HEK293 (cell line): ENCODE results near the gene ABCA7.

Experiments
- BCL11A ChIP-seq: fragments of 450-650 bp; formaldehyde crosslinking; IDR thresholded peaks from 2 replicates; pipeline ENCODE4 v1.5.1; 2016; ENCODE audit warnings: low read depth, missing biosample characterization, missing genetic modification characterization
- MYNN ChIP-seq: fragments of 450-650 bp; formaldehyde crosslinking; IDR thresholded peaks from 2 replicates; pipeline ENCODE4 v1.5.1; 2016; ENCODE audit warnings: missing biosample characterization, missing genetic modification characterization, borderline replicate concordance
- SCRT1 ChIP-seq: fragments of 450-650 bp; formaldehyde crosslinking; IDR thresholded peaks from 2 replicates; pipeline ENCODE4 v1.5.1; 2016; ENCODE audit warnings: missing biosample characterization, missing genetic modification characterization, borderline replicate concordance
- SP2 ChIP-seq: fragments of 450-650 bp; formaldehyde crosslinking; IDR thresholded peaks from 2 replicates; pipeline ENCODE4 v1.5.1; 2016; ENCODE audit warnings: missing biosample characterization, missing genetic modification characterization
- YY1 ChIP-seq: fragments of 450-650 bp; formaldehyde crosslinking; IDR thresholded peaks from 2 replicates; pipeline ENCODE4 v1.5.1; 2018; ENCODE audit warnings: missing biosample characterization, missing genetic modification characterization
- YY2 ChIP-seq: fragments of 450-650 bp; formaldehyde crosslinking; IDR thresholded peaks from 2 replicates; pipeline ENCODE4 v1.5.1; 2016; ENCODE audit warnings: missing biosample characterization, missing genetic modification characterization
- ZBTB21 ChIP-seq: fragments of 450-650 bp; formaldehyde crosslinking; IDR thresholded peaks from 2 replicates; pipeline ENCODE4 v1.5.1; 2017; ENCODE audit warnings: missing biosample characterization, missing genetic modification characterization
- ZNF202 ChIP-seq: fragments of 450-650 bp; formaldehyde crosslinking; IDR thresholded peaks from 2 replicates; pipeline ENCODE4 v1.5.1; 2016; ENCODE audit warnings: missing biosample characterization, missing genetic modification characterization, borderline replicate concordance
- ZNF324 ChIP-seq: fragments of 450-650 bp; formaldehyde crosslinking; IDR thresholded peaks from 2 replicates; pipeline ENCODE4 v1.5.1; 2016; ENCODE audit warnings: missing biosample characterization, missing genetic modification characterization
- ZNF350 ChIP-seq: fragments of 450-650 bp; formaldehyde crosslinking; IDR thresholded peaks from 2 replicates; pipeline ENCODE4 v1.5.0; 2017; ENCODE audit warnings: missing biosample characterization, mild to moderate bottlenecking, missing genetic modification characterization
- ZNF514 ChIP-seq: fragments of 450-650 bp; formaldehyde crosslinking; IDR thresholded peaks from 2 replicates; pipeline ENCODE4 v1.5.1; 2016; ENCODE audit warnings: missing biosample characterization, missing genetic modification characterization
- ZNF610 ChIP-seq: fragments of 450-650 bp; formaldehyde crosslinking; IDR thresholded peaks from 2 replicates; pipeline ENCODE4 v1.5.1; 2016; ENCODE audit warnings: missing biosample characterization, missing genetic modification characterization, borderline replicate concordance
- ZNF621 ChIP-seq: fragments of 450-650 bp; formaldehyde crosslinking; IDR thresholded peaks from 2 replicates; pipeline ENCODE4 v1.5.1; 2017; ENCODE audit warnings: missing biosample characterization, missing genetic modification characterization
- ZNF626 ChIP-seq: fragments of 450-650 bp; sonication (Bioruptor Pico); formaldehyde crosslinking; IDR thresholded peaks from 2 replicates; pipeline ENCODE4 v1.5.1; 2018; ENCODE audit warnings: missing biosample characterization, missing genetic modification characterization, inconsistent platforms
- ZNF658 ChIP-seq: fragments of 450-650 bp; formaldehyde crosslinking; IDR thresholded peaks from 2 replicates; pipeline ENCODE4; 2016; ENCODE audit warnings: missing biosample characterization, missing genetic modification characterization
- ZNF660 ChIP-seq: fragments of 450-650 bp; IDR thresholded peaks from 2 replicates; pipeline ENCODE4 v1.5.1; 2018; ENCODE audit warnings: missing biosample characterization, mild to moderate bottlenecking, missing genetic modification characterization
- ZNF76 ChIP-seq: fragments of 450-650 bp; formaldehyde crosslinking; IDR thresholded peaks from 2 replicates; pipeline ENCODE4; 2016; ENCODE audit warnings: low read depth, missing biosample characterization, missing genetic modification characterization, borderline replicate concordance
- ZNF792 ChIP-seq: fragments of 450-650 bp; formaldehyde crosslinking; IDR thresholded peaks from 2 replicates; pipeline ENCODE4 v1.5.1; 2016; ENCODE audit warnings: missing biosample characterization, missing genetic modification characterization
- TF ChIP-seq, protein P1 (sequence below): fragments of 450-650 bp; formaldehyde crosslinking; IDR thresholded peaks from 2 replicates; pipeline ENCODE4 v1.5.1; 2016; ENCODE audit warnings: missing biosample characterization, missing genetic modification characterization, low read depth
- TF ChIP-seq, protein P2 (sequence below): fragments of 450-650 bp; formaldehyde crosslinking; IDR thresholded peaks from 2 replicates; pipeline ENCODE4 v1.5.1; 2016; ENCODE audit warnings: missing biosample characterization, missing genetic modification characterization, low read depth
- TF ChIP-seq, protein P3 (sequence below): fragments of 450-650 bp; formaldehyde crosslinking; IDR thresholded peaks from 2 replicates; pipeline ENCODE4 v1.5.1; 2016; ENCODE audit warnings: missing biosample characterization, missing genetic modification characterization, borderline replicate concordance
- TF ChIP-seq, protein P4 (sequence below): fragments of 450-650 bp; formaldehyde crosslinking; IDR thresholded peaks from 2 replicates; pipeline ENCODE4 v1.5.1; 2017; ENCODE audit warnings: missing biosample characterization, missing genetic modification characterization
- TF ChIP-seq, protein P5 (sequence below): fragments of 450-650 bp; formaldehyde crosslinking; IDR thresholded peaks from 2 replicates; pipeline ENCODE4 v1.5.1; 2017; ENCODE audit warnings: missing biosample characterization, missing genetic modification characterization
- TF ChIP-seq, protein P6 (sequence below): fragments of 450-650 bp; formaldehyde crosslinking; conservative IDR thresholded peaks from 2 replicates; pipeline ENCODE4 v1.5.1; 2016; ENCODE audit warnings: low read depth, missing biosample characterization, missing genetic modification characterization

Gene ABCA7

DNA sequence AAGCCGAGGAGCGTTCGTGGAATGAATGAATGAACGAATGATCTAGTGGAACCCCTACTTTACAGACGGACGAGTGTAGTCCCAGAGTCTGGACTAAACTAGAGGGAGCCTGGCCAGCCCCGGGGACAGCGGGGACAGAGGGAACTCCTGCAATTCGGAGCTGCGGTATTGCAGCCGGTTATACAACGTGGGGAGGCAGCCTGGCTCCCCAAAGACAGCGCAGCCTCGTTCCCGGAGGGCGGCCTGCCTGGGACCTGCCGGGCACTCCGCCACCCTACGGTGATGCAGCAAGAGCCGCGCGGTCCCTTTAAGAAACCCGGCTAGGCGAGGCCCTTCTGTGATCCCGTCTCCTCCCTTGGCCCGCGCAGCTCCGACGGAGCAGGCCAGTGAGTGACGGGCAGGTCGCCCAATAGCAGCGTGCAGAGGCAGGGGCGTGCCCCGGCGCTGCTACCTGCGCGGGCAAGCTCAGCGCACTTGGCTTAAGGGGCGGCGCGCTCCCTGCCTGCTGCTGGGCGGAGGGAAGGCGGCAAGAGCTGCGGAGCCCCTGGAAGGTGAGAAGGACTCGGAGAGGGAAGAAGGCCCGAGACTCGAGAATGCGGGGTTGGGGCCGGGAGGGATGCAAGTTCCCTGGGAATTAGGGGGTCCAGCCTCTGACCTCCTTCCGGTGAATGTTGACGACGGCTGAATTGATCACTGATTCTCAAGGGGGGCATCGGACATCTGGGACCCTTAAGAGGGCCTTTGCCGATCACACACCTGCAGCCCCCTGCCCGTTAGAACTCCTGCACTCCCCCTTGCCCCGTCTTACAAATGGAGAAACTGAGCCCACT, at the start of gene ABCA7 (continued):
- 0 out of 2 replicates have a peak, but pooled peaks have one; percentile 13 for TF ChIP-seq BCL11A
- TF ChIP-seq ZBTB21 (tag by site-specific recombination) = peak; percentile 53
- no peak for TF ChIP-seq ZNF202
- TF ChIP-seq, protein P1, sequence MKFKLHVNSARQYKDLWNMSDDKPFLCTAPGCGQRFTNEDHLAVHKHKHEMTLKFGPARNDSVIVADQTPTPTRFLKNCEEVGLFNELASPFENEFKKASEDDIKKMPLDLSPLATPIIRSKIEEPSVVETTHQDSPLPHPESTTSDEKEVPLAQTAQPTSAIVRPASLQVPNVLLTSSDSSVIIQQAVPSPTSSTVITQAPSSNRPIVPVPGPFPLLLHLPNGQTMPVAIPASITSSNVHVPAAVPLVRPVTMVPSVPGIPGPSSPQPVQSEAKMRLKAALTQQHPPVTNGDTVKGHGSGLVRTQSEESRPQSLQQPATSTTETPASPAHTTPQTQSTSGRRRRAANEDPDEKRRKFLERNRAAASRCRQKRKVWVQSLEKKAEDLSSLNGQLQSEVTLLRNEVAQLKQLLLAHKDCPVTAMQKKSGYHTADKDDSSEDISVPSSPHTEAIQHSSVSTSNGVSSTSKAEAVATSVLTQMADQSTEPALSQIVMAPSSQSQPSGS (tag by site-specific recombination) = no peak
- TF ChIP-seq YY1 (tag by site-specific recombination) = no peak
- TF ChIP-seq, protein P2, sequence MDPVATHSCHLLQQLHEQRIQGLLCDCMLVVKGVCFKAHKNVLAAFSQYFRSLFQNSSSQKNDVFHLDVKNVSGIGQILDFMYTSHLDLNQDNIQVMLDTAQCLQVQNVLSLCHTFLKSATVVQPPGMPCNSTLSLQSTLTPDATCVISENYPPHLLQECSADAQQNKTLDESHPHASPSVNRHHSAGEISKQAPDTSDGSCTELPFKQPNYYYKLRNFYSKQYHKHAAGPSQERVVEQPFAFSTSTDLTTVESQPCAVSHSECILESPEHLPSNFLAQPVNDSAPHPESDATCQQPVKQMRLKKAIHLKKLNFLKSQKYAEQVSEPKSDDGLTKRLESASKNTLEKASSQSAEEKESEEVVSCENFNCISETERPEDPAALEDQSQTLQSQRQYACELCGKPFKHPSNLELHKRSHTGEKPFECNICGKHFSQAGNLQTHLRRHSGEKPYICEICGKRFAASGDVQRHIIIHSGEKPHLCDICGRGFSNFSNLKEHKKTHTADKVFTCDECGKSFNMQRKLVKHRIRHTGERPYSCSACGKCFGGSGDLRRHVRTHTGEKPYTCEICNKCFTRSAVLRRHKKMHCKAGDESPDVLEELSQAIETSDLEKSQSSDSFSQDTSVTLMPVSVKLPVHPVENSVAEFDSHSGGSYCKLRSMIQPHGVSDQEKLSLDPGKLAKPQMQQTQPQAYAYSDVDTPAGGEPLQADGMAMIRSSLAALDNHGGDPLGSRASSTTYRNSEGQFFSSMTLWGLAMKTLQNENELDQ = no peak
- TF ChIP-seq ZNF621 (tag by site-specific recombination) = no peak
- no peak for TF ChIP-seq SCRT1 (tag by site-specific recombination)
- TF ChIP-seq, protein P3, sequence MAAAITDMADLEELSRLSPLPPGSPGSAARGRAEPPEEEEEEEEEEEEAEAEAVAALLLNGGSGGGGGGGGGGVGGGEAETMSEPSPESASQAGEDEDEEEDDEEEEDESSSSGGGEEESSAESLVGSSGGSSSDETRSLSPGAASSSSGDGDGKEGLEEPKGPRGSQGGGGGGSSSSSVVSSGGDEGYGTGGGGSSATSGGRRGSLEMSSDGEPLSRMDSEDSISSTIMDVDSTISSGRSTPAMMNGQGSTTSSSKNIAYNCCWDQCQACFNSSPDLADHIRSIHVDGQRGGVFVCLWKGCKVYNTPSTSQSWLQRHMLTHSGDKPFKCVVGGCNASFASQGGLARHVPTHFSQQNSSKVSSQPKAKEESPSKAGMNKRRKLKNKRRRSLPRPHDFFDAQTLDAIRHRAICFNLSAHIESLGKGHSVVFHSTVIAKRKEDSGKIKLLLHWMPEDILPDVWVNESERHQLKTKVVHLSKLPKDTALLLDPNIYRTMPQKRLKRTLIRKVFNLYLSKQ (tag by site-specific recombination) = no peak
- TF ChIP-seq, protein P4, sequence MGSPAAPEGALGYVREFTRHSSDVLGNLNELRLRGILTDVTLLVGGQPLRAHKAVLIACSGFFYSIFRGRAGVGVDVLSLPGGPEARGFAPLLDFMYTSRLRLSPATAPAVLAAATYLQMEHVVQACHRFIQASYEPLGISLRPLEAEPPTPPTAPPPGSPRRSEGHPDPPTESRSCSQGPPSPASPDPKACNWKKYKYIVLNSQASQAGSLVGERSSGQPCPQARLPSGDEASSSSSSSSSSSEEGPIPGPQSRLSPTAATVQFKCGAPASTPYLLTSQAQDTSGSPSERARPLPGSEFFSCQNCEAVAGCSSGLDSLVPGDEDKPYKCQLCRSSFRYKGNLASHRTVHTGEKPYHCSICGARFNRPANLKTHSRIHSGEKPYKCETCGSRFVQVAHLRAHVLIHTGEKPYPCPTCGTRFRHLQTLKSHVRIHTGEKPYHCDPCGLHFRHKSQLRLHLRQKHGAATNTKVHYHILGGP (tag by site-specific recombination) = no peak
- TF ChIP-seq, protein P5, sequence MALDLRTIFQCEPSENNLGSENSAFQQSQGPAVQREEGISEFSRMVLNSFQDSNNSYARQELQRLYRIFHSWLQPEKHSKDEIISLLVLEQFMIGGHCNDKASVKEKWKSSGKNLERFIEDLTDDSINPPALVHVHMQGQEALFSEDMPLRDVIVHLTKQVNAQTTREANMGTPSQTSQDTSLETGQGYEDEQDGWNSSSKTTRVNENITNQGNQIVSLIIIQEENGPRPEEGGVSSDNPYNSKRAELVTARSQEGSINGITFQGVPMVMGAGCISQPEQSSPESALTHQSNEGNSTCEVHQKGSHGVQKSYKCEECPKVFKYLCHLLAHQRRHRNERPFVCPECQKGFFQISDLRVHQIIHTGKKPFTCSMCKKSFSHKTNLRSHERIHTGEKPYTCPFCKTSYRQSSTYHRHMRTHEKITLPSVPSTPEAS = no peak
- no peak for TF ChIP-seq ZNF514 (tag by site-specific recombination)
- TF ChIP-seq ZNF610 (tag by site-specific recombination) = peak; percentile 13; the same call in 1 of the 2 replicates
- TF ChIP-seq YY2 (tag by site-specific recombination) = no peak
- TF ChIP-seq ZNF658 = no peak
- no peak for TF ChIP-seq MYNN (tag by site-specific recombination)
- TF ChIP-seq, protein P6, sequence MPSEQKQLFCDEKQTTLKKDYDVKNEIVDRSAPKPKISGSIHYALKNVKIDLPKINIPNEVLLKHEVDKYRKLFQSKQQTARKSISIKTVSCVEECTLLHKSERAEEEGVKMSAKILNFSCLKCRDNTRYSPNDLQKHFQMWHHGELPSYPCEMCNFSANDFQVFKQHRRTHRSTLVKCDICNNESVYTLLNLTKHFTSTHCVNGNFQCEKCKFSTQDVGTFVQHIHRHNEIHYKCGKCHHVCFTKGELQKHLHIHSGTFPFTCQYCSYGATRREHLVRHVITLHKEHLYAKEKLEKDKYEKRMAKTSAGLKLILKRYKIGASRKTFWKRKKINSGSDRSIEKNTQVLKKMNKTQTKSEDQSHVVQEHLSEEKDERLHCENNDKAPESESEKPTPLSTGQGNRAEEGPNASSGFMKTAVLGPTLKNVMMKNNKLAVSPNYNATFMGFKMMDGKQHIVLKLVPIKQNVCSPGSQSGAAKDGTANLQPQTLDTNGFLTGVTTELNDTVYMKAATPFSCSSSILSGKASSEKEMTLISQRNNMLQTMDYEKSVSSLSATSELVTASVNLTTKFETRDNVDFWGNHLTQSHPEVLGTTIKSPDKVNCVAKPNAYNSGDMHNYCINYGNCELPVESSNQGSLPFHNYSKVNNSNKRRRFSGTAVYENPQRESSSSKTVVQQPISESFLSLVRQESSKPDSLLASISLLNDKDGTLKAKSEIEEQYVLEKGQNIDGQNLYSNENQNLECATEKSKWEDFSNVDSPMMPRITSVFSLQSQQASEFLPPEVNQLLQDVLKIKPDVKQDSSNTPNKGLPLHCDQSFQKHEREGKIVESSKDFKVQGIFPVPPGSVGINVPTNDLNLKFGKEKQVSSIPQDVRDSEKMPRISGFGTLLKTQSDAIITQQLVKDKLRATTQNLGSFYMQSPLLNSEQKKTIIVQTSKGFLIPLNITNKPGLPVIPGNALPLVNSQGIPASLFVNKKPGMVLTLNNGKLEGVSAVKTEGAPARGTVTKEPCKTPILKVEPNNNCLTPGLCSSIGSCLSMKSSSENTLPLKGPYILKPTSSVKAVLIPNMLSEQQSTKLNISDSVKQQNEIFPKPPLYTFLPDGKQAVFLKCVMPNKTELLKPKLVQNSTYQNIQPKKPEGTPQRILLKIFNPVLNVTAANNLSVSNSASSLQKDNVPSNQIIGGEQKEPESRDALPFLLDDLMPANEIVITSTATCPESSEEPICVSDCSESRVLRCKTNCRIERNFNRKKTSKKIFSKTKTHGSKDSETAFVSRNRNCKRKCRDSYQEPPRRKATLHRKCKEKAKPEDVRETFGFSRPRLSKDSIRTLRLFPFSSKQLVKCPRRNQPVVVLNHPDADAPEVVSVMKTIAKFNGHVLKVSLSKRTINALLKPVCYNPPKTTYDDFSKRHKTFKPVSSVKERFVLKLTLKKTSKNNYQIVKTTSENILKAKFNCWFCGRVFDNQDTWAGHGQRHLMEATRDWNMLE (tag by site-specific recombination) = no peak; the same call in 1 of the 2 replicates
- no peak for TF ChIP-seq ZNF324 (tag by site-specific recombination)
- no peak for TF ChIP-seq ZNF660 (tag by site-specific recombination)
- no peak for TF ChIP-seq ZNF350 (tag by site-specific recombination)
- TF ChIP-seq ZNF76 (tag by site-specific recombination) = peak; percentile 29; the same call in 1 of the 2 replicates
- TF ChIP-seq ZNF626 (tag by site-specific recombination) = no peak
- no peak for TF ChIP-seq ZNF792
- peak; percentile 100 for TF ChIP-seq SP2 (tag by site-specific recombination)
